Breast epithelium (tissue), 3 donors: Measurements from ENCODE around the gene TGM3.

Source experiments
- POLR2A ChIP-seq: fragments of 450-650 bp; IDR thresholded peaks from one replicate; pipeline ENCODE4 v1.6.1; 2016; ENCODE audit warnings: antibody characterized with exemption, mild to moderate bottlenecking, moderate library complexity
- POLR2AphosphoS5 ChIP-seq, 3 donors: sonication (generic); formaldehyde crosslinking; IDR thresholded peaks; one replicate each; pipeline ENCODE4 v1.6.1; 2017; ENCODE audit warnings: antibody characterized with exemption in 3 of 3
- TF ChIP-seq, protein P1 (sequence below), 3 donors: fragments of 450-650 bp; IDR thresholded peaks; one replicate each; pipeline ENCODE4 v1.5.1; 2016 to 2017; ENCODE audit warnings: antibody characterized with exemption in 3 of 3, mild to moderate bottlenecking in 3 of 3, moderate library complexity in 3 of 3

DNA sequence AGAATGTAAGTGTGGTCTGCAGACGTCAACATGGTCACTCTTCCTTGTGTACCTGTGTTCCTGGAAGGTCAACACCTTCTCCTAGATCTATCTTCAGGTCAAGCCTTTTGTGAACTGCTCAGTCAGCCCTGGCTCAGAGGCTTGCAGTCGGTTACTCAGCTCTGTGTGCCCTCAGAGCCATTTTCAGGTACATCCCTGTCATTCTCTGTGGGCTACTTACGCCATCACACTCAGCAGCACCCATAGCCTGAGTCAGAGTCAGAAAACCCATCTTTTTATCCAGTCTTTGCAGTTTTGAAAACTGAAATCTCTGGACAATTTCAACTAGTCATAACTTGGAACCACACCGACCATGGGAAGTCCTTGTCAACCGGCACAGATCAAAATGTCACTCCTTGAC lies 35.3 kb downstream of the TGM3 start:
- TF ChIP-seq, protein P1, sequence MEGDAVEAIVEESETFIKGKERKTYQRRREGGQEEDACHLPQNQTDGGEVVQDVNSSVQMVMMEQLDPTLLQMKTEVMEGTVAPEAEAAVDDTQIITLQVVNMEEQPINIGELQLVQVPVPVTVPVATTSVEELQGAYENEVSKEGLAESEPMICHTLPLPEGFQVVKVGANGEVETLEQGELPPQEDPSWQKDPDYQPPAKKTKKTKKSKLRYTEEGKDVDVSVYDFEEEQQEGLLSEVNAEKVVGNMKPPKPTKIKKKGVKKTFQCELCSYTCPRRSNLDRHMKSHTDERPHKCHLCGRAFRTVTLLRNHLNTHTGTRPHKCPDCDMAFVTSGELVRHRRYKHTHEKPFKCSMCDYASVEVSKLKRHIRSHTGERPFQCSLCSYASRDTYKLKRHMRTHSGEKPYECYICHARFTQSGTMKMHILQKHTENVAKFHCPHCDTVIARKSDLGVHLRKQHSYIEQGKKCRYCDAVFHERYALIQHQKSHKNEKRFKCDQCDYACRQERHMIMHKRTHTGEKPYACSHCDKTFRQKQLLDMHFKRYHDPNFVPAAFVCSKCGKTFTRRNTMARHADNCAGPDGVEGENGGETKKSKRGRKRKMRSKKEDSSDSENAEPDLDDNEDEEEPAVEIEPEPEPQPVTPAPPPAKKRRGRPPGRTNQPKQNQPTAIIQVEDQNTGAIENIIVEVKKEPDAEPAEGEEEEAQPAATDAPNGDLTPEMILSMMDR (IDR thresholded peaks at IDR 0.05) = no peak
- TF ChIP-seq POLR2A (no peak), POLR2AphosphoS5 (IDR thresholded peaks at IDR 0.05) (no peak)
